Measurements from ENCODE around the gene AARS2. TPM values are rescaled to one million over a fixed set of nuclear protein-coding genes. Genes with fewer than 3 reads are reported as not detected.

The AARS2 gene
- total and polyA plus RNA-seq, 9 of the 15 experiments (the other 6 are each of a cell fraction or from before 2014, with no cell fraction given) = 0.97 to 34.0 (median 18.3) TPM

- no peak for TF ChIP-seq FOXO4 (CRISPR knock-in tag; IDR thresholded peaks at IDR 0.05)
- no peak for TF ChIP-seq DEAF1 (CRISPR knock-in tag; IDR thresholded peaks at IDR 0.05)
- 0 out of 2 replicates have a peak, but pooled peaks have one; percentile 36 for TF ChIP-seq E2F4 (CRISPR knock-in tag; IDR thresholded peaks at IDR 0.05; ENCODE audit: low read depth)
- TF ChIP-seq OTX1 (CRISPR knock-in tag; IDR thresholded peaks at IDR 0.05) = no peak
- no peak for TF ChIP-seq MXD1 (CRISPR knock-in tag; IDR thresholded peaks at IDR 0.05; ENCODE audit: borderline replicate concordance, poor library complexity, severe bottlenecking)
- TF ChIP-seq CEBPG (CRISPR knock-in tag; IDR thresholded peaks at IDR 0.05) = 0 out of 2 replicates have a peak, but pooled peaks have one; percentile 31
- no peak for TF ChIP-seq CEBPG (tag; conservative IDR thresholded peaks at IDR 0.05 in 1 of 2, IDR thresholded peaks at IDR 0.05 in 1 of 2)
- no peak for TF ChIP-seq LCOR (CRISPR knock-in tag; IDR thresholded peaks at IDR 0.05)
- no peak for TF ChIP-seq TAF7 (tag; IDR thresholded peaks at IDR 0.05)
- no peak for TF ChIP-seq E2F3 (CRISPR knock-in tag; IDR thresholded peaks at IDR 0.05)
- TF ChIP-seq ZNF668 (CRISPR knock-in tag; IDR thresholded peaks at IDR 0.05) = no peak
- TF ChIP-seq MEIS2 (IDR thresholded peaks at IDR 0.05; ENCODE audit: partially characterized antibody) = peak; percentile 16
- TF ChIP-seq KDM5B (IDR thresholded peaks at IDR 0.05; ENCODE audit: insufficient replicate concordance, low read depth, low read length) = no peak
- no peak for TF ChIP-seq HEY1 (CRISPR knock-in tag; IDR thresholded peaks at IDR 0.05; ENCODE audit: borderline replicate concordance)
- no peak for TF ChIP-seq ZHX1 (conservative IDR thresholded peaks at IDR 0.05; ENCODE audit: low read length)
- TF ChIP-seq ILF3 (IDR thresholded peaks at IDR 0.05; ENCODE audit: borderline replicate concordance) = no peak
- TF ChIP-seq GTF2B (IDR thresholded peaks at IDR 0.05; ENCODE audit: extremely low read depth, insufficient read length) = no peak
Observed at GRCh38 chr6:44297063-44298038, 15.8 kb downstream of the AARS2 start (continued).
